Vagina (tissue), 2 donors: Measurements from ENCODE around the gene ARSG.

Source experiments
- CTCF ChIP-seq, 3 experiments: fragments of 450-650 bp in 2 of 3; fragments of 200-600 bp in 1 of 3; sonication (generic) in 1 of 3; IDR thresholded peaks; one replicate each; pipeline ENCODE4 v1.5.1; 2017 to 2019; ENCODE audit warnings: antibody characterized with exemption in 3 of 3, mild to moderate bottlenecking in 2 of 3, moderate library complexity in 2 of 3
- POLR2A ChIP-seq, 2 donors: fragments of 450-650 bp; IDR thresholded peaks; one replicate each; pipeline ENCODE4 v1.6.1; 2017; ENCODE audit warnings: antibody characterized with exemption in 2 of 2, mild to moderate bottlenecking in 2 of 2, moderate library complexity in 2 of 2
- POLR2AphosphoS5 ChIP-seq, 2 donors: sonication (generic); formaldehyde crosslinking; IDR thresholded peaks; one replicate each; pipeline ENCODE4 v1.9.0; 2017; ENCODE audit warnings: antibody characterized with exemption in 2 of 2, mild to moderate bottlenecking in 2 of 2, low read depth in 1 of 2; ENCODE audit not compliant: insufficient read depth in 1 of 2

- TF ChIP-seq POLR2A (IDR thresholded peaks at IDR 0.05) (no peak), CTCF (IDR thresholded peaks at IDR 0.05) (no peak), POLR2AphosphoS5 (IDR thresholded peaks at IDR 0.05; ENCODE audit: insufficient read depth in 1 of 2, low read depth in 1 of 2) (peak in 1 of 2 donors; percentile 18)
These were observed 1.8 kb upstream of the ARSG start for GRCh38 chr17:68289473-68289872.
